H1 (cell line): Measurements from ENCODE around the gene NEK4.

Experiments
- ATF3 ChIP-seq: IDR thresholded peaks from 2 replicates; pipeline ENCODE4 v1.6.1; 2011; ENCODE audit warnings: low read depth, mild to moderate bottlenecking, low read length; ENCODE audit not compliant: insufficient read depth
- CREB1 ChIP-seq: IDR thresholded peaks from 2 replicates; pipeline ENCODE4 v1.6.1; 2012; ENCODE audit warnings: inconsistent platforms
- RFX5 ChIP-seq: IDR thresholded peaks from 2 replicates; pipeline ENCODE4 v1.6.1; 2011; ENCODE audit warnings: low read depth, low read length, improper control_type of control experiment, borderline replicate concordance
- SRF ChIP-seq: IDR thresholded peaks from 2 replicates; pipeline ENCODE4 v1.6.1; 2011; ENCODE audit warnings: mild to moderate bottlenecking, low read depth, low read length, moderate library complexity
- TEAD4 ChIP-seq: IDR thresholded peaks from 2 replicates; pipeline ENCODE4 v1.6.1; 2012; ENCODE audit warnings: low read depth, low read length, inconsistent platforms, mixed read lengths
- TF ChIP-seq, protein P1 (sequence below), 3 experiments: IDR thresholded peaks; 1 replicate in 2 of 3; 2 replicates in 1 of 3; pipeline versions ENCODE4 v1.5.1 to v1.6.1; 2011; ENCODE audit warnings: low read length in 3 of 3, mild to moderate bottlenecking in 3 of 3, inconsistent platforms in 2 of 3, low read depth in 1 of 3, moderate library complexity in 1 of 3; ENCODE audit not compliant: insufficient read depth in 1 of 3; ENCODE audit errors: control extremely low read depth in 1 of 3

DNA sequence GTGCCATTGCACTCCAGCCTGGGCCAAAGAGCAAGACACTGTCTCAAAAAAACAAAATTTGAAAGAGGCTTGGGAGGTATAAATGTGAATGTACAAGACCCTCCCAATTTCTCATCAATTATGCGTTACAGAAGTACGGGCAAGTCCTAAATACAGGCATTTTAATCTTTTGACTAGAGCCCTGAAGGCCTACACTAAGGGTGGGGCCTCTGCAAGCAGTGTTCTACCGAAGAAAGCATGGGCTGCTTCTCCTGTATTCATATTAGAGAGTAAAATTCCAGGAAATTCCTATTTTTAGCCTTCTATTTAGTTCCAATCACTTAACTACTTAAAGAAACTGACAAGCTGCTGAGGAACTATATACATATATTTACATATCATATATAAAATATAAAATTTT is 110.7 kb downstream of the NEK4 start:
- TF ChIP-seq SRF = no peak
- TF ChIP-seq ATF3 = no peak
- TF ChIP-seq RFX5 = no peak
- no peak for TF ChIP-seq TEAD4
- TF ChIP-seq CREB1 = no peak
- TF ChIP-seq, protein P1, sequence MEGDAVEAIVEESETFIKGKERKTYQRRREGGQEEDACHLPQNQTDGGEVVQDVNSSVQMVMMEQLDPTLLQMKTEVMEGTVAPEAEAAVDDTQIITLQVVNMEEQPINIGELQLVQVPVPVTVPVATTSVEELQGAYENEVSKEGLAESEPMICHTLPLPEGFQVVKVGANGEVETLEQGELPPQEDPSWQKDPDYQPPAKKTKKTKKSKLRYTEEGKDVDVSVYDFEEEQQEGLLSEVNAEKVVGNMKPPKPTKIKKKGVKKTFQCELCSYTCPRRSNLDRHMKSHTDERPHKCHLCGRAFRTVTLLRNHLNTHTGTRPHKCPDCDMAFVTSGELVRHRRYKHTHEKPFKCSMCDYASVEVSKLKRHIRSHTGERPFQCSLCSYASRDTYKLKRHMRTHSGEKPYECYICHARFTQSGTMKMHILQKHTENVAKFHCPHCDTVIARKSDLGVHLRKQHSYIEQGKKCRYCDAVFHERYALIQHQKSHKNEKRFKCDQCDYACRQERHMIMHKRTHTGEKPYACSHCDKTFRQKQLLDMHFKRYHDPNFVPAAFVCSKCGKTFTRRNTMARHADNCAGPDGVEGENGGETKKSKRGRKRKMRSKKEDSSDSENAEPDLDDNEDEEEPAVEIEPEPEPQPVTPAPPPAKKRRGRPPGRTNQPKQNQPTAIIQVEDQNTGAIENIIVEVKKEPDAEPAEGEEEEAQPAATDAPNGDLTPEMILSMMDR (IDR thresholded peaks at IDR 0.05; ENCODE audit: control extremely low read depth in 1 of 3, insufficient read depth in 1 of 3, low read depth in 1 of 3, low read length in 3 of 3) = no peak
